Measurements from ENCODE around the gene CHRNA9. TPM values are rescaled to one million over a fixed set of nuclear protein-coding genes. Genes with fewer than 3 reads are reported as not detected.

CHRNA9 gene
- total and polyA plus RNA-seq, 2 of the 13 experiments (the other 11 are each of a cell fraction or from before 2014, with no cell fraction given): not detected

- FAIRE-seq (no peak), DNase-seq (ENCODE audit: low spot score) (no peak), ATAC-seq (no peak)
- peak; percentile 20; the same call in 1 of the 2 replicates for TF ChIP-seq ATF7 (IDR thresholded peaks at IDR 0.05)
- TF ChIP-seq ATF7 (CRISPR knock-in tag; IDR thresholded peaks at IDR 0.05): no peak
- TF ChIP-seq CEBPB (IDR thresholded peaks at IDR 0.05; ENCODE audit: borderline replicate concordance, low read depth, low read length): peak; percentile 73; the same call in 1 of the 2 replicates
- TF ChIP-seq REPIN1 (CRISPR knock-in tag; IDR thresholded peaks at IDR 0.05; ENCODE audit: borderline replicate concordance, low read depth): no peak
- no peak overlapping the region for H2AFZ ChIP-seq (ENCODE audit: low read length)
- ChIA-PET POLR2A (no interaction called here), CTCF (ENCODE audit: low intra/inter-chr PET ratio, low total read pairs) (no interaction called here)
- H3K4me3 ChIP-seq (replicated peaks in 1 of 3; ENCODE audit: insufficient read depth in 1 of 3, low read depth in 2 of 3, low read length in 3 of 3): no peak overlapping the region
- 0 out of 5 replicates have a peak, but pooled peaks cover 0 to 1% of the 10 kb centered on the region in 2 experiments for H3K27me3 ChIP-seq (ENCODE audit: control insufficient read depth in 1 of 2, insufficient read depth in 2 of 2, low read length in 2 of 2)
- WGBS (ENCODE audit: low lambda C conversion rate): 36% methylated on average over 5 of the region's 5 CpGs
- no peak overlapping the region for H3K9ac ChIP-seq (ENCODE audit: insufficient read depth, low read depth, low read length)
- H3K36me3 ChIP-seq (replicated peaks in 1 of 2; ENCODE audit: control insufficient read depth in 1 of 2, insufficient read depth in 2 of 2, low read length in 2 of 2): no peaks in the 10 kb centered on the region
- no peak overlapping the region for H3K27ac ChIP-seq (ENCODE audit: extremely low read length, insufficient read depth, low read length)
- H3K9me3 ChIP-seq (ENCODE audit: low read length): no peaks in the 10 kb centered on the region
- intact Hi-C loops (cut with micrococcal nuclease; ENCODE audit: unreplicated experiment) (no loop called here), in situ Hi-C loops (cut with HindIII; ENCODE audit: extremely low pct_ligation_motif_present, low pct_unique_long_range_greater_than_20kb) (loop anchor here (10.0 kb wide), 1 partner anchor 260 kb away; the partner anchor contains the start of gene N4BP2)
- peaks cover 15% of the 10 kb centered on the region for H3K4me1 ChIP-seq (ENCODE audit: insufficient read depth, low read length)
- BruUV-seq (replicated peaks): no TSS peak
- H3K4me2 ChIP-seq (ENCODE audit: low read depth, low read length): no peak overlapping the region
- no peaks in the 10 kb centered on the region for H3K79me2 ChIP-seq (ENCODE audit: insufficient read depth, low read length)
- no peaks in the 10 kb centered on the region for H4K20me1 ChIP-seq (ENCODE audit: insufficient read depth, low read length)
Measured at GRCh38 chr4:40314951-40315350, 20.2 kb upstream of the CHRNA9 start.

DNA sequence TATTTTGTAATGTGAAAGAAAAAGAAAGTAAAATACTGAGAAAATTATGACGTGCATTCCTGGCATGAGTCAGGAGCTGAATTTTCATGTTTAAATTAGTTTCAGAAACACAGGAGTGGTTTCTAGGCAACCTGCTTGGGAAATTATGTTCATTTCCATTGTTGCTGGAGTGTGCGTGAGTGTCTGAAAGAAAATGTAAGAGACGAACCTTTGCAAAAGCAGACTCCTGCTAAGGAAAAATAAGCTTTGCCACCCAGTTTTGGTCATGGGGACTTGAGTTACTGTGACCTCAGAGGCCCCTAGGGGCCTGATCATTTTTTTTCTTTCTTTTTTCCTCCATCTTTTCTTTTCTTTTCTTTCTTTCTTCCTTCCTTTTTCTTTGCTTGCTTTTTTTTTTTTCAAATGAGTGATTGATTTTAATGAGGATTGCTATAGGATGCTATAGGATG is 18.8 kb upstream of the CHRNA9 start:
- WGBS (ENCODE audit: low lambda C conversion rate): 18% methylated on average over 3 of the region's 3 CpGs
- Histone ChIP-seq H3K9me3 (ENCODE audit: low read length) (no peaks in the 10 kb centered on the region), H3K27ac (ENCODE audit: extremely low read length, insufficient read depth, low read length) (no peak overlapping the region), H3K9ac (ENCODE audit: insufficient read depth, low read depth, low read length) (no peak overlapping the region), H2AFZ (ENCODE audit: low read length) (no peak overlapping the region), H3K27me3 (ENCODE audit: control insufficient read depth in 1 of 2, insufficient read depth in 2 of 2, low read length in 2 of 2) (0 out of 5 replicates have a peak, but pooled peaks cover 0 to 1% of the 10 kb centered on the region in 2 experiments), H3K4me1 (ENCODE audit: insufficient read depth, low read length) (peaks cover 15% of the 10 kb centered on the region), H3K4me3 (replicated peaks in 1 of 3; ENCODE audit: insufficient read depth in 1 of 3, low read depth in 2 of 3, low read length in 3 of 3) (no peak overlapping the region), H4K20me1 (ENCODE audit: insufficient read depth, low read length) (no peaks in the 10 kb centered on the region), H3K36me3 (replicated peaks in 1 of 2; ENCODE audit: control insufficient read depth in 1 of 2, insufficient read depth in 2 of 2, low read length in 2 of 2) (no peaks in the 10 kb centered on the region), H3K79me2 (ENCODE audit: insufficient read depth, low read length) (no peaks in the 10 kb centered on the region), H3K4me2 (ENCODE audit: low read depth, low read length) (peak overlapping the region; percentile 83)
- no peak for DNase-seq (ENCODE audit: low spot score)
- in situ Hi-C loops (cut with HindIII; ENCODE audit: extremely low pct_ligation_motif_present, low pct_unique_long_range_greater_than_20kb) (loop anchor here (10.0 kb wide), 1 partner anchor 262 kb away; the partner anchor contains the start of gene N4BP2), intact Hi-C loops (cut with micrococcal nuclease; ENCODE audit: unreplicated experiment) (no loop called here)
- no peak for FAIRE-seq
- ChIA-PET CTCF (ENCODE audit: low intra/inter-chr PET ratio, low total read pairs) (interaction anchor here (1.2 to 1.9 kb wide), 2 partner anchors 166 to 167 kb away, joined by 3 to 7 read pairs; no protein-coding TSS in a partner anchor), POLR2A (no interaction called here)
- BruUV-seq (replicated peaks): no TSS peak
- TF ChIP-seq NR2F2 (IDR thresholded peaks at IDR 0.05; ENCODE audit: borderline replicate concordance, low read depth) (no peak), CREB1 (IDR thresholded peaks at IDR 0.05) (peak; percentile 32), CREB1 (CRISPR knock-in tag; IDR thresholded peaks at IDR 0.05) (no peak)
- ATAC-seq: no peak
